CD4-positive, alpha-beta T cell treated with Interleukin-2 at 100 ng/mL for 4 hours (primary cell): ENCODE data around the gene AFF3.
"Not testable (repeated sequence)": the region's sequence is repeated elsewhere in the genome, so short reads cannot be mapped to it uniquely, and the experiment has no call there.

ENCODE experiments used
- DNase-seq: peaks from one replicate; pipeline ENCODE4 v3.0.0-alpha.2; 2020; ENCODE audit warnings: low spot score

The AFF3 gene

DNA sequence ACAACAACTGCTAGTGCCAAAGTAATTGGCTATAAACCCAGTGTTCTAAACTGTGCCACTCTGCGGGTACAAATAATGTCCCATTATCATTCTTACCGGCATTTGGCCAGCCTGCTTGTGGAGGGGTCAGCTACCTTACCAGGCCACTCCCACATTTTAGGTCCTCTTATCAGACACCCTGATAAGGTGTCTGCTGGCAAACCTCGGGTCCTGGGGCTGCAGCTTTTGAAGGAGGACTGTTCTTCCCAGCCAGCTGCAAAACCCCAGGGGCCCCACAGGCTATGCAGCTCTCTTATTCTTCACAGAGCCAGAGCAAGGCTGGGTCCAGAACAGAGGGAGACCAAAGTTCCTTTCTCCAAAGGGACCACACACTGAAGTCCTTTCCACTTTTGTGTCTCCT is 394.5 kb downstream of the AFF3 start:
- no peak for DNase-seq

GRCh38 chr2:99743146-99743545 is 399.2 kb downstream of the AFF3 start:
- no peak for DNase-seq

DNA sequence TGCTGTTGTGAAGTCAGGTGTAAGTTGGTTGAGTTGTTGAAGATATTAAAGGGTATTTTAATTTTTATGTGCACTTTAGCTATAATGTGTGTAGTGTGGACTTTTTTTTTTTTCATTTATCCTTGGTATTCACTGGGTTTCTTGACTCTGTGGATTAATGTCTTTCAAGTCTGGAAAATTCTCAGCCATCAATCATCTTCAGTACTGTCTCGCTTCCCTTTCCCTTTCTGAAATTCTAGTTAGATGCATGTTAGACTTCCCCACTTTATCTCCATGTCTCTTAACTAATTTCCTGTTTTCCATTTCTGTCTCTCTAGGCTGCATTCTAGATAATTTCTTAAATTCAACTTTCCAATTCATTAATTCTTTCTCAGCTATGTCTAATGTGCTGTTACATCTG is 404.9 kb downstream of the AFF3 start:
- no peak for DNase-seq

- DNase-seq, result no peak
Observed at GRCh38 chr2:99735753-99736152, 406.6 kb downstream of the AFF3 start.

DNA sequence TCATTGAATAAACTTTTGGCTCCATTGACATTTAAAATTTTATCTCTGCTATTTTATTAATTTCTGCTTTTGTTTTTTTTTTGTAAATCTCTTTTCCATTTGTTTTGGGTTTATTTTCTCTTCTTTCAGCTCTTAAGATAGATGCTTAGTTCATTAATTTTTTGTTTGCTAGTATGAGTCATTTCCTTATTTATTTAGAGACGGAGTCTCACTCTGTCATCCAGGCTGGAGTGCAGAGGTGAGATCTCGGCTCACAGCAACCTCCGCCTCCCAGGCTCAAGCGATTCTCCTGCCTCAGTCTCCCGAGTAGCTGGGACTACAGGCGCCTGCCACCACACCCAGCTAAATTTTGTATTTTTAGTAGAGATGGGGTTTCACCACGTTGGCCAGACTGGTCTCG is 407.1 kb downstream of the AFF3 start:
- DNase-seq, result not testable (repeated sequence)

DNA sequence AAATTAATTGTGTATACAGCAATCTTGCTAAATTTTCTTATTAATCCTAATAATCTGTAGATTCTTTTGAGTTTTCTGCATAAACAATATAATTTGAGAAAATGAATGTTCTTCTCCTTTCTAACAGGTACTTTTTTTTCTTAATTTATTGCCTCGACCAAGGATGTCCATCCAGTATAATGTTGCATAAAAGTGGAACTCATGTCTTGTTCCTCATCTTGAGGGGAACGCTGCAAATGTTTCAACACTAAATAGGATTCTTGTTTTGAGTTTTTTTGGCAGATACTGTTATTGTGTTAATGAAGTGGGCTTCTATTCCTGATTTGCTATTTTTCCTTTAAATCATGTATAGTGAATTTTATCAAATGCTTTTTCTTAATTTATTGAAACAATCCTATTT is 408.2 kb downstream of the AFF3 start:
- no peak for DNase-seq

- DNase-seq, result no peak
Observed at GRCh38 chr2:99729104-99730025, 413.0 kb downstream of the AFF3 start.

- no peak for DNase-seq
Observed at GRCh38 chr2:99728166-99728565, 414.2 kb downstream of the AFF3 start.

DNA sequence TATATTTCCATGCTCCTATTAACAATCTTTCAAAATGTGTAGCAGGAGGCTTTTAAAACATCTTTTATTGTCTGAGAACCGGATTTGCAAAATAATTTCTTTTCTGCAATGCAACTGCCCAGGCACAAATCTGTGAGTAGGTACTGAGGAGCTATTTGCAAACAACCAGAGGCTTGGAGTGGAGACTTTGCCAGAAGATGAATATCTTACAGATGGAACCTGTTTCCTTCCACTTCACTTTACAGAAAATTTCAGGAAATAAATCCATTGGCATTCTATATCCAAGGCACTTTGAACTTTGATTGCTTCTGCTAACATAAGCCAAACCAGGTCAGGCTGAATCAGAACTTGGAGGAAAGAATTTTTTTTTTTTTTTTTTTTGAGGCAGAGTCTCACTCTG is 415.2 kb downstream of the AFF3 start:
- no peak for DNase-seq

GRCh38 chr2:99726691-99727090 is 415.7 kb downstream of the AFF3 start:
- DNase-seq, result no peak

DNA sequence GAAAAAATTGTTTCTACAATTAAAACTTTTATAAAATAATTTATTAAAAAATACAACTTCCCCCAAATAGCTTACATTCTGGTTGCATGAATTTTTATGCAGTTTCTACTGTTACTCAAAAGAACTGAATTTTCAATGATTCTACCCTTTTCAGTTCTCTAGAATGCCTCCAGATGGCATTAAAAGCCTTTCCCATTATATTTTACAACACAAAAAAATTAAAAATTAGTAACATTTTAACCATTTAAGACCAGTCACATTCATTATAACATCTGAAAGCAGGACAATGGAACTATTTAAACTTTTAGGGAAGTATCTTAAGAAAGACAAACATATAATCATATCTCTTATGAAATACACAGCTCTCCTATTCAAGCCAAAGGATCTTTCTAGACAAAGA is 416.6 kb downstream of the AFF3 start:
- no peak for DNase-seq

- DNase-seq, result no peak
Observed at GRCh38 chr2:99722476-99722875, 419.9 kb downstream of the AFF3 start.

DNA sequence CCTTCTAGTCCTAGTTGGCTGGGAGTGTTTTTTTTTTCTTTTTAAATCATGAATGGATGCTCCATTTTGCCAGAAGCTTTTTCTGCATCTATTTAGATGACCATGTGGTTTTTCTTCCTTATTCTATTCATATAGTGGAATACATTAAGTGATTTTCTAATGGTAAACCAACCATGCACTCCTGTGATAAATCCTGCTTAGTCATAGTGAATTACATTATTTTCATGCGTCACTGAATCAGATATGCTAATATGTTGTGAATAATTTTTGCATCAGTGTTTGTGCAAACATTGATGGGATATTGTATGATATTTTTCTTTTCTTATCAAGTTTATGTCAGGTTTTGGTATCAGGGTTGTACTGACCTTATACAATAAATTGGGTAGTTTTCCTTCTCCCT is 423.3 kb downstream of the AFF3 start:
- DNase-seq, result no peak

GRCh38 chr2:99715956-99716355 is 426.4 kb downstream of the AFF3 start:
- no peak for DNase-seq

DNA sequence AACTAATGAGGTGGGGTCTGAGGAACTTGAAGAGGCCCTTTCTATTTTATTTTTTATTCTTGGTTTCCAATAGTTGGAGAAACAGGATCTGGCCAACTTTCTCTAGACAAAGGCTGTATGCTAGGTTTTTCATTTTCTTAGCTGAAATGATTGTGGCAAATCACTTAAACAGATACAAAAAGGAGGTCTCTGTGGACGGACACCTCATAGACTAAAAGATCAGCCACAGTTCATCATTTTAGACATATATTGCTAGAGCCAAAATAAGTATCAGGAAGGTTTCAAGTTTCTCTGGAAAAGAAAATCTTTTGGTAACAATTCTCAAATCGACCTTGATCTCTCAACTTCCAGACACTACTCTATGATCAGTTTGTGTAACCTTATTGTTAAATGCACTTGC is 428.0 kb downstream of the AFF3 start:
- no peak for DNase-seq

GRCh38 chr2:99711144-99711543 is 431.2 kb downstream of the AFF3 start:
- DNase-seq, result no peak

DNA sequence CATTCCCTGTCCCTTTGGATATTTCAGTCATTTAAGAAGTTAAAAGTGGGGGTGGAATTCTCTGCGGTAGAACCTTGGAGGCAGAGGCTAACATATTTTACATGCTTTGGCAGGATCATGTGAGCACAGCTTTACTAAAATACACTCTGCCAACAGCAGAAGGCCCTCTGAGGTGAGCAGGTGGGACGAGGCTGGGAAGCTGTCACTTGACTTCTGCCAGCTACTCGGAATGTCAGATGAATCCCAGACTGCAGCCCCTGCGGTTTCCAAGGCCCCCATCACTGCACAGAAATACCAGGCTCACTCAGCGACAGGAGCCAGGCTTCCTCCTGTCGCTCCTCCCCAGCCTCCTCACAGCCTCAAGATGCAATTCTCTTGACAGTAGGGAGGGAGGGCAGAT is 431.7 kb downstream of the AFF3 start:
- no peak for DNase-seq

DNA sequence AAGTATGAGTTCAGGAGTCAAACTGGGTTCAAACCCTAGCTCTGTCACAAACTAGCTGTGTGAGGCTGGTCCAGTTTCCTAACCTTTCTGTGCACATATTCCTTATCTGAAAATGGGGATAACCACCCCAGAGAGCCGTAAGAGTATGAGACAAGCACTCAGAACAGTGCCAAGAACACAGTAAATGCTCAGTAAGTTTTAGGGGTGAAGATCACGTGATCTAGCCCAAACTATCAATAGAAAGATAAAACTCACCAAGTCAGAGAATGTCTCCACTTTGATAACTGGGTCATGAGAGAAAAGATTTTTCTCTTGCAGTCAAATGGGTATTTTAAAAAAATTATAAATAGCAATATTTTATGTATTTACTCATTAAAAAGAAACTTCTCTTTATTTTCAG is 433.2 kb downstream of the AFF3 start:
- DNase-seq, result no peak

DNA sequence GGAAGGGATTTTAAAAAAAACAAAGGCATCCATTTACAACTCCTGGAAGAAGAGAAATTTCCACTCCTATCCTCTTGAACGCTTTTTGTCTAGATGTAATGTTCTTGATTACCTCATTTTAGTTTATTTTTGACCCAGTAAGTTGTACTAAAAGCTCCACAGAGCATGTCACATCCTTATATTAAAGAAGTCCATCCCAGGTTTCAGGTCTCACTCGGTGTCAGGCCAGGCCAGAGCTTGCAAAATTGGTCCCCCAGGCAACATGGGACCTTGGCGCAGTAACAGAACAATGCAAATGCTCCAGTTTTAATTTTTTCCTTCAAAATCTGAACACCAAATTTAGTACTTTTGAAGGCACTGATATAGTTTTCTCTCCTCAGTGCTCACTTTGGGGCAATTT is 434.2 kb downstream of the AFF3 start:
- DNase-seq, result no peak

GRCh38 chr2:99707592-99707991 is 434.8 kb downstream of the AFF3 start:
- no peak for DNase-seq

GRCh38 chr2:99706735-99707134 is 435.7 kb downstream of the AFF3 start:
- DNase-seq, result no peak

DNA sequence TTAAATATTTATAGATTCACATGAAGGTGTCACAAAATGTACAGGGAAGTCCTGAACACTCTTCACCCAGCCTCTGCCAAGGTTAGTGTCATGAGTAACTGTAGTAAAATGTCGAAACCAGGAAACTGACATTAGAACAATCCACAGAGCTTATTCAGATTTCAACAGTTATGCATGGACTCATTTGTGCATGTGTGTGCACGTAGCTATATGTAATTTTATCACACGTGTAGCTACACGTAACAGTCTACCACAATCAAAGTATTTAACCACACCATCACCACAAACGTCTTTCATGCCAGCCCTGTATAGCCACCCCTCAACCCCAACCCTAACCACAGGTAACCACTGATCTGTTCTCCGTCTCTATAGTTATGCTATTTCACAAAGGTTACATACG is 440.9 kb downstream of the AFF3 start:
- no peak for DNase-seq

GRCh38 chr2:99700482-99701398 is 441.6 kb downstream of the AFF3 start:
- no peak for DNase-seq
